Measurements from ENCODE around the gene INPP4B. TPM values are rescaled to one million over a fixed set of nuclear protein-coding genes. Genes with fewer than 3 reads are reported as not detected.

The INPP4B gene
- total RNA-seq, 2 experiments from 2014 or later = not detected

GRCh38 chr4:142631836-142632235, 214.3 kb downstream of the INPP4B start:
- H3K4me3 ChIP-seq (ENCODE audit: low read depth, low read length, poor library complexity, severe bottlenecking) = no peak overlapping the region
- H2AFZ ChIP-seq (ENCODE audit: low read length) = no peak overlapping the region
- DNase-seq (ENCODE audit: low spot score) = no peak
- H3K79me2 ChIP-seq (ENCODE audit: insufficient read depth, low read depth, low read length) = no peaks in the 10 kb centered on the region
- H3K4me1 ChIP-seq (ENCODE audit: insufficient read depth, low read length, poor library complexity, severe bottlenecking) = no peaks in the 10 kb centered on the region
- H3K27ac ChIP-seq (ENCODE audit: low read depth, low read length, poor library complexity, severe bottlenecking) = no peak overlapping the region
- no peak for TF ChIP-seq EZH2phosphoT487 (IDR thresholded peaks at IDR 0.05; ENCODE audit: borderline replicate concordance, low read depth, low read length)
- no peak for TF ChIP-seq CTCF (conservative IDR thresholded peaks at IDR 0.05; ENCODE audit: low read length)
- no peaks in the 10 kb centered on the region for H3K9me3 ChIP-seq (ENCODE audit: low read length)
- no peaks in the 10 kb centered on the region for H3K36me3 ChIP-seq (ENCODE audit: insufficient read depth, low read length)
- H3K9me2 ChIP-seq (ENCODE audit: insufficient read depth, low read length) = no peaks in the 10 kb centered on the region
- POLR2A ChIA-PET = no interaction called here
- no peaks in the 10 kb centered on the region for H4K20me1 ChIP-seq (ENCODE audit: insufficient read depth, low read length)
- BruUV-seq (replicated peaks) = no TSS peak
- intact Hi-C loops (cut with micrococcal nuclease; ENCODE audit: unreplicated experiment) = no loop called here
- H3K4me2 ChIP-seq (ENCODE audit: low read length) = no peak overlapping the region
- CTCF ChIA-PET (ENCODE audit: unreplicated experiment) = no interaction called here

GRCh38 chr4:142615324-142615665, 230.8 kb downstream of the INPP4B start:
- H3K9me2 ChIP-seq (ENCODE audit: insufficient read depth, low read length) = no peaks in the 10 kb centered on the region
- no peaks in the 10 kb centered on the region for H3K9me3 ChIP-seq (ENCODE audit: low read length)
- no peaks in the 10 kb centered on the region for H3K79me2 ChIP-seq (ENCODE audit: insufficient read depth, low read depth, low read length)
- intact Hi-C loops (cut with micrococcal nuclease; ENCODE audit: unreplicated experiment) = no loop called here
- no peak overlapping the region for H3K4me2 ChIP-seq (ENCODE audit: low read length)
- no peak overlapping the region for H3K4me3 ChIP-seq (ENCODE audit: low read depth, low read length, poor library complexity, severe bottlenecking)
- no peak for DNase-seq (ENCODE audit: low spot score)
- no peaks in the 10 kb centered on the region for H4K20me1 ChIP-seq (ENCODE audit: insufficient read depth, low read length)
- no peak overlapping the region for H2AFZ ChIP-seq (ENCODE audit: low read length)
- H3K36me3 ChIP-seq (ENCODE audit: insufficient read depth, low read length) = no peaks in the 10 kb centered on the region
- CTCF ChIA-PET (ENCODE audit: unreplicated experiment) = no interaction called here
- no peaks in the 10 kb centered on the region for H3K4me1 ChIP-seq (ENCODE audit: insufficient read depth, low read length, poor library complexity, severe bottlenecking)
- POLR2A ChIA-PET = no interaction called here
- TF ChIP-seq CTCF (conservative IDR thresholded peaks at IDR 0.05; ENCODE audit: low read length) = no peak
- TF ChIP-seq EZH2phosphoT487 (IDR thresholded peaks at IDR 0.05; ENCODE audit: borderline replicate concordance, low read depth, low read length) = no peak
- no peak overlapping the region for H3K27ac ChIP-seq (ENCODE audit: low read depth, low read length, poor library complexity, severe bottlenecking)
- no TSS peak for BruUV-seq (replicated peaks)

- Histone ChIP-seq H3K27ac (ENCODE audit: low read depth, low read length, poor library complexity, severe bottlenecking) (no peak overlapping the region), H3K36me3 (ENCODE audit: insufficient read depth, low read length) (no peaks in the 10 kb centered on the region), H3K79me2 (ENCODE audit: insufficient read depth, low read depth, low read length) (no peaks in the 10 kb centered on the region), H3K4me3 (ENCODE audit: low read depth, low read length, poor library complexity, severe bottlenecking) (no peak overlapping the region), H3K9me2 (ENCODE audit: insufficient read depth, low read length) (no peaks in the 10 kb centered on the region), H3K4me2 (ENCODE audit: low read length) (no peak overlapping the region), H2AFZ (ENCODE audit: low read length) (no peak overlapping the region), H3K9me3 (ENCODE audit: low read length) (no peaks in the 10 kb centered on the region), H4K20me1 (ENCODE audit: insufficient read depth, low read length) (no peaks in the 10 kb centered on the region), H3K4me1 (ENCODE audit: insufficient read depth, low read length, poor library complexity, severe bottlenecking) (no peaks in the 10 kb centered on the region)
- ChIA-PET CTCF (ENCODE audit: unreplicated experiment) (no interaction called here), POLR2A (no interaction called here)
- no TSS peak for BruUV-seq (replicated peaks)
- intact Hi-C loops (cut with micrococcal nuclease; ENCODE audit: unreplicated experiment) = no loop called here
- no peak for DNase-seq (ENCODE audit: low spot score)
- TF ChIP-seq CTCF (conservative IDR thresholded peaks at IDR 0.05; ENCODE audit: low read length) = no peak
- TF ChIP-seq EZH2phosphoT487 (IDR thresholded peaks at IDR 0.05; ENCODE audit: borderline replicate concordance, low read depth, low read length) = no peak
Measured at GRCh38 chr4:142614621-142615323, 231.3 kb downstream of the INPP4B start.
